ENCODE measurements around the gene CMTM7. TPM values are rescaled to one million over a fixed set of nuclear protein-coding genes. Genes with fewer than 3 reads are reported as not detected.

Gene CMTM7
- total RNA-seq, 1 donor from 2014 or later = 83.0 TPM

Other genes starting within 250 kb of the CMTM7 start
- 2.7 and 5.6 TPM in 2 replicates for gene CMTM8, start 153.2 kb upstream of the CMTM7 start, total RNA-seq
- 74.5 and 108 TPM in 2 replicates for gene CMTM6, start 111.0 kb downstream of the CMTM7 start, total RNA-seq
- 37.6 and 38.4 TPM in 2 replicates for gene DYNC1LI1, start 179.0 kb downstream of the CMTM7 start, total RNA-seq

Data from glomerular endothelial cell (primary cell).